ENCODE results near the gene STRAP.

GRCh38 chr12:15834575-15834974, 47.6 kb upstream of the STRAP start:
- TF ChIP-seq CTCF (IDR thresholded peaks at IDR 0.05) (no peak), POLR2A (IDR thresholded peaks at IDR 0.05) (no peak)

Measured in adrenal gland (tissue), 5 donors.